Lower leg skin (tissue), 4 donors: ENCODE results near the gene RAPGEF1. TPM values are rescaled to one million over a fixed set of nuclear protein-coding genes. Genes with fewer than 3 reads are reported as not detected.

Experiments used
- DNase-seq, 2 donors: peaks; one replicate each; pipeline ENCODE4 v3.0.0-alpha.2; 2019; ENCODE audit warnings: low spot score in 2 of 2
- H3K4me3 ChIP-seq: fragments of 200-600 bp; sonication (generic); 2 replicates; pipeline ENCODE4 v1.5.1; 2017; ENCODE audit warnings: mild to moderate bottlenecking, low read depth; ENCODE audit not compliant: poor library complexity, severe bottlenecking
- POLR2A ChIP-seq, 2 donors: fragments of 450-650 bp; IDR thresholded peaks; one replicate each; pipeline ENCODE4 v1.6.1; 2016 to 2017; ENCODE audit warnings: antibody characterized with exemption in 2 of 2, mild to moderate bottlenecking in 1 of 2, moderate library complexity in 1 of 2
- WGBS, 2 donors: methylation state at CpG; one replicate each; pipeline ENCODE4 v1.1.5; 2018; 5-methylcytosine and 5-hydroxymethylcytosine counted together
- intact Hi-C: fragments of 100-400 bp; cut with DNase I; formaldehyde crosslinking; loops from one replicate; pipeline ENCODE4 v1.15.0; 2023; ENCODE audit warnings: low total_unique reads
- total RNA-seq, 4 donors: library from RNA; depleted of rRNA; stranded (reverse); fragments of >200 nt; gene quantifications; one replicate each; pipeline ENCODE4 v1.1.0, GENCODE V29; 2016
- TF ChIP-seq, protein P1 (sequence below), 3 donors: fragments of 450-650 bp; IDR thresholded peaks; one replicate each; pipeline ENCODE4 v1.5.1; 2016; ENCODE audit warnings: antibody characterized with exemption in 3 of 3, mild to moderate bottlenecking in 3 of 3, moderate library complexity in 2 of 3

The RAPGEF1 gene
- total RNA-seq, 4 donors from 2014 or later = 18.0 to 70.8 (median 43.5) TPM

DNA sequence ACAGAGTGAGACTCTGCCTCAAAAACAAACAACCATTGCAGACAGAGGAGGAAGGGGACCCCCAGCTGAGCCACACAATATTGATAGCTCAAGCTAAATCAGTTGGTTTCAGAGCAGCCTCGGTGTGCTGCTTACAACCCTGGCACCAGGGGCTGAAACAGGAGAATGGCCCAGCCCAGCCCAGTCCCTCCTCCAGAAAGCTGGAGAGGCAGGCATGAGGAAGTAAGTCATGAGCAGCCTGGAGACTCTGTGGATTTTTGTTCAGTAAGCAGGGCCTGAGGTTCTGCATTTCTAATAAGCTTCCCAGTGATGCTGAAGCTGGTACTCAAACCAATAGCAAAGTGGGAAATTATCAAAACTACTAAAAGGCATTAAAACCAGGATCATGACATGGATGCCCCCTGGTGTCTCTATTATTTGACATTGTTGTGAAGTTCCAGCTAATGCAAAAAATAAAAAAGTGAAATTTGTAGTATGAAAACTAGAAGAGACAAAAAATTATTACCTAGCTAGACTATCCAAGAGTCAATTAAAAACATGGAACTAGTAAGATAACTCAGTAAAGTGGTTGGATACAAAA lies 180.4 kb downstream of the RAPGEF1 start:
- no peak for DNase-seq
- TF ChIP-seq, protein P1, sequence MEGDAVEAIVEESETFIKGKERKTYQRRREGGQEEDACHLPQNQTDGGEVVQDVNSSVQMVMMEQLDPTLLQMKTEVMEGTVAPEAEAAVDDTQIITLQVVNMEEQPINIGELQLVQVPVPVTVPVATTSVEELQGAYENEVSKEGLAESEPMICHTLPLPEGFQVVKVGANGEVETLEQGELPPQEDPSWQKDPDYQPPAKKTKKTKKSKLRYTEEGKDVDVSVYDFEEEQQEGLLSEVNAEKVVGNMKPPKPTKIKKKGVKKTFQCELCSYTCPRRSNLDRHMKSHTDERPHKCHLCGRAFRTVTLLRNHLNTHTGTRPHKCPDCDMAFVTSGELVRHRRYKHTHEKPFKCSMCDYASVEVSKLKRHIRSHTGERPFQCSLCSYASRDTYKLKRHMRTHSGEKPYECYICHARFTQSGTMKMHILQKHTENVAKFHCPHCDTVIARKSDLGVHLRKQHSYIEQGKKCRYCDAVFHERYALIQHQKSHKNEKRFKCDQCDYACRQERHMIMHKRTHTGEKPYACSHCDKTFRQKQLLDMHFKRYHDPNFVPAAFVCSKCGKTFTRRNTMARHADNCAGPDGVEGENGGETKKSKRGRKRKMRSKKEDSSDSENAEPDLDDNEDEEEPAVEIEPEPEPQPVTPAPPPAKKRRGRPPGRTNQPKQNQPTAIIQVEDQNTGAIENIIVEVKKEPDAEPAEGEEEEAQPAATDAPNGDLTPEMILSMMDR (IDR thresholded peaks at IDR 0.05) = no peak
- no peak for TF ChIP-seq POLR2A (IDR thresholded peaks at IDR 0.05)
- intact Hi-C loops = no loop called here
- WGBS, 2 donors = 78 to 80% methylated on average over 1 of the region's 1 CpG
- H3K4me3 ChIP-seq = no peak overlapping the region

- WGBS, 2 donors = 92 to 95% methylated on average over 21 to 25 of the region's 25 CpGs
- TF ChIP-seq, protein P1 (IDR thresholded peaks at IDR 0.05) = no peak
- TF ChIP-seq POLR2A (IDR thresholded peaks at IDR 0.05) = no peak
- no peak for DNase-seq
- intact Hi-C loops = no loop called here
- no peak overlapping the region for H3K4me3 ChIP-seq
Measured at GRCh38 chr9:131557855-131558548, 181.9 kb downstream of the RAPGEF1 start.

DNA sequence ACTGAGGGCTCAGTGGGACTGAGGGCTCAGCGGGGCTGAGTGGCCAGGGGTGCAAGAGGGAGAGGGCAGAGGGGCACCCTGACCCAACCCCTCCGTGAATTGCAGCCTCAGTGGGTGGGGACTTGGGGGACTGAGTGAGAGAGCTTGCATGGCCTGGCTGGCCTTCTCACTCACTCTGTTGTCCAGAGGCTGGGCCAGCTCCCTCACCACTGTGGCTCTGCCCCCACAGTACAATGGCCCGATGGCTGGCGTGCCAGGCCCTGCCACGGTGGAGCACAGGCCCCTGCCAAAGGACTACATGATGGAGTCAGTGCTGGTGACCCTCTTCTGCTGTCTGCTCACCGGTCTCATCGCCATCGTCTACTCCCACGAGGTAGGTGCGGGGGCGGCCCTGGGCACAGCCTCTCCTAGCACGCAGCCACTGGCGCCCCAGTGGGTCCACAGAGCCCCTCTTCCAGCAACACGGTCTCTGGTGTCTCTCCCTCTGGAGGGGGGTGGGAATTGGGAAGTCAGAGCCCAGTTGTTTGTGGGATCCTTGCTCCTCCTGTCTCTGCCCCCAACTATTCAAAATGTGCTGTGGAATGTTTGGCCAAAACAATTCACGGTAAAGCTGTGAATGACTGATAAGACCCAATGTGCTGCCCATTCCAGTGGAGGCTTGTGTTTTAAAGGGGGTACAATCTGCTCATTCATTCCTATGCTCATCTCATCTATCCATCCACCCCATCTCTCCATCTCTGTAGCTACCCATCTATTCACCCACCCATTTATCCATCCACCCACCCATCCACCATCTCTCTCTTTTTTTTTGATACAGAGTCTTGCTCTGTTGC lies 183.8 kb downstream of the RAPGEF1 start:
- intact Hi-C loops = no loop called here
- no peak for DNase-seq
- TF ChIP-seq POLR2A (IDR thresholded peaks at IDR 0.05) = no peak
- TF ChIP-seq, protein P1 (IDR thresholded peaks at IDR 0.05) = no peak
- WGBS, 2 donors = 87 to 90% methylated on average over 15 of the region's 15 CpGs
- H3K4me3 ChIP-seq = no peak overlapping the region

GRCh38 chr9:131554843-131555351 lies 185.0 kb downstream of the RAPGEF1 start:
- no peak overlapping the region for H3K4me3 ChIP-seq
- no peak for DNase-seq
- 31 to 48% methylated on average over 16 to 30 of the region's 54 CpGs for WGBS, 2 donors
- TF ChIP-seq POLR2A (IDR thresholded peaks at IDR 0.05) = no peak
- TF ChIP-seq, protein P1 (IDR thresholded peaks at IDR 0.05) = no peak
- intact Hi-C loops = no loop called here

DNA sequence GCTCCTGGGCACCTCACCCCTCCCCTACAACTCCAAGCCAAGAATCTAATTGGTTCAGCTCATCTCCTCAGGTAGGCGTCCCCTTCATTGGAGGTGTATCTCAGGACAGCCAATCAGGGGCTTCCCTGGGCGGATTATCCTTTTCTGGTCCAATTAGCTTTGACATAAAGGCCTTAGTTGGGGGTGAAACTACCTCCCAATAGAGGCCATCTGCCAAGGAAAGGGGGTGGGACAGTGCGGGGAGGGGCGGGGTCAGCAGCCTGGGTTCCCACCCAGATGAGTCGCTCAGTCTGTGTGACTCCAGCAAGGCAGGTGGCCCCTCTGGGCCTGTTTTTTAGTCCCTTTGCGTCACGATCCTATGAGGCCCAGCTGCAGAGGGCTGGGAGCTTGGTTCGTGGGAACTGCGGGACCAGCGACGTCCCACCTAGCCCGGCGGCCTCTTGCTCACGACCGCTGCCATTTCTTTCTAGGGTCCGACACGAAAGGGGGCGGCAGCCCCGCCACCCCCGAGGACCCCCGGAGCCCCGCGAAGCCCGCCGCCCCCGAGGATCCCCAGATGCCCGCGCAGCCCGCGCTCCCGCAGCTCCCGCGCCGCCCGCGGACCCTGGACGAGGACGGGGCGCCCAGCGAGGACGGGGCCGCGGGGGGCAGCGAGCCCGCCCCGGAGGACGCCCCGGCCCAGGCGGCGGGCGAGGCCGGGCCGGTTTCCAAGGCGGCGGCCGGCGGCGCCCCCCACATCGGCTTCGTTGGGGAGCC lies 185.6 kb downstream of the RAPGEF1 start:
- intact Hi-C loops = no loop called here
- no peak overlapping the region for H3K4me3 ChIP-seq
- TF ChIP-seq, protein P1 (IDR thresholded peaks at IDR 0.05) = no peak
- TF ChIP-seq POLR2A (IDR thresholded peaks at IDR 0.05) = no peak
- no peak for DNase-seq
- 36 to 49% methylated on average over 16 to 18 of the region's 60 CpGs for WGBS, 2 donors
